Suprapubic skin (tissue), 4 donors: ENCODE data around the gene SSTR3.

Experiments used
- CTCF ChIP-seq, 2 donors: fragments of 200-600 bp in 1 of 2; fragments of 450-650 bp in 1 of 2; sonication (generic) in 1 of 2; IDR thresholded peaks; one replicate each; pipeline ENCODE4 v1.5.1; 2016 to 2019; ENCODE audit warnings: antibody characterized with exemption in 2 of 2, mild to moderate bottlenecking in 1 of 2, moderate library complexity in 1 of 2
- EP300 ChIP-seq: sonication (generic); formaldehyde crosslinking; IDR thresholded peaks from one replicate; pipeline ENCODE4 v1.6.1; 2017; ENCODE audit warnings: antibody characterized with exemption
- POLR2A ChIP-seq, 2 donors: fragments of 450-650 bp; IDR thresholded peaks; one replicate each; pipeline ENCODE4 v1.6.1; 2017; ENCODE audit warnings: antibody characterized with exemption in 2 of 2, mild to moderate bottlenecking in 2 of 2, moderate library complexity in 2 of 2
- POLR2AphosphoS5 ChIP-seq, 3 donors: sonication (generic); formaldehyde crosslinking; IDR thresholded peaks; one replicate each; pipeline ENCODE4 v1.6.1; 2017; ENCODE audit warnings: antibody characterized with exemption in 3 of 3

GRCh38 chr22:37155971-37156370, 56.3 kb downstream of the SSTR3 start:
- no peak for TF ChIP-seq POLR2A (IDR thresholded peaks at IDR 0.05)
- TF ChIP-seq CTCF (IDR thresholded peaks at IDR 0.05) = no peak
- TF ChIP-seq POLR2AphosphoS5 (IDR thresholded peaks at IDR 0.05) = no peak
- no peak for TF ChIP-seq EP300
